Nephron (organoid): Measurements from ENCODE around the gene GLI3.

Experiments
- H3K27ac Mint-ChIP-seq, 3 experiments: 2 replicates each; pipeline ENCODE4 v1.8.0; 2020; ENCODE audit warnings: mixed read lengths in 3 of 3, mild to moderate bottlenecking in 2 of 3, moderate library complexity in 1 of 3
- H3K27me3 Mint-ChIP-seq: 2 replicates; pipeline ENCODE4 v1.8.0; 2021; ENCODE audit warnings: low read depth, mild to moderate bottlenecking, moderate library complexity, mixed read lengths
- H3K36me3 Mint-ChIP-seq: 2 replicates; pipeline ENCODE4 v1.8.0; 2020; ENCODE audit warnings: low read depth, mixed read lengths
- H3K4me1 Mint-ChIP-seq: 2 replicates; pipeline ENCODE4 v1.8.0; 2020; ENCODE audit warnings: mixed read lengths
- H3K4me3 Mint-ChIP-seq, 3 experiments: 2 replicates each; pipeline ENCODE4 v1.8.0; 2020; ENCODE audit warnings: mild to moderate bottlenecking in 3 of 3, mixed read lengths in 3 of 3, moderate library complexity in 2 of 3
- H3K9me3 Mint-ChIP-seq: 2 replicates; pipeline ENCODE4 v1.8.0; 2020; ENCODE audit warnings: mixed read lengths
- TF ChIP-seq, protein P1 (sequence below), 3 experiments: fragments of 200-600 bp; sonication (generic); IDR thresholded peaks; one replicate each; pipeline ENCODE4 v1.5.0; 2021; ENCODE audit warnings: antibody characterized with exemption in 3 of 3; ENCODE audit not compliant: unreplicated experiment in 3 of 3

The GLI3 gene

DNA sequence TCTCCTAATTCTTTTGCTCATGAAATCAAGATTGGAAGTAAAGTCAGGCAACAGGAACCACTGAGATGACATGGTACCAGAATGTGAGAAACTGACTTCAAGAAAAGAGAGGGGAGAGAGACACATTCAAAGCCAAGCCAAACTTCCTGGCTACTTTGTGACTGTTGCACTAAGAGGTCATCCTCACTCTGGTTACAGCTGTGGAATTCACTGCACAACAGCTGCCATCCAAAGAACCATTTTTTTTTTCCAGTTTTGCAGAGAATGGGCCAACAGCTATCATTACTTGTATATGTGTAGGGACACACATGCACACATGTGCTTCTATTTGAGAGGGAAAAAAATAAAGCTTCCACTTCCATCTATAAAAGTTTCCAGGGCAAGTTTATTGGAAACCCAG lies 203.5 kb downstream of the GLI3 start:
- H3K27ac Mint-ChIP-seq, result no peak overlapping the region
- H3K4me1 Mint-ChIP-seq, result no peaks in the 10 kb centered on the region
- no peak overlapping the region for H3K4me3 Mint-ChIP-seq
- no peaks in the 10 kb centered on the region for H3K9me3 Mint-ChIP-seq
- peaks cover 66% of the 10 kb centered on the region for H3K36me3 Mint-ChIP-seq
- TF ChIP-seq, protein P1, sequence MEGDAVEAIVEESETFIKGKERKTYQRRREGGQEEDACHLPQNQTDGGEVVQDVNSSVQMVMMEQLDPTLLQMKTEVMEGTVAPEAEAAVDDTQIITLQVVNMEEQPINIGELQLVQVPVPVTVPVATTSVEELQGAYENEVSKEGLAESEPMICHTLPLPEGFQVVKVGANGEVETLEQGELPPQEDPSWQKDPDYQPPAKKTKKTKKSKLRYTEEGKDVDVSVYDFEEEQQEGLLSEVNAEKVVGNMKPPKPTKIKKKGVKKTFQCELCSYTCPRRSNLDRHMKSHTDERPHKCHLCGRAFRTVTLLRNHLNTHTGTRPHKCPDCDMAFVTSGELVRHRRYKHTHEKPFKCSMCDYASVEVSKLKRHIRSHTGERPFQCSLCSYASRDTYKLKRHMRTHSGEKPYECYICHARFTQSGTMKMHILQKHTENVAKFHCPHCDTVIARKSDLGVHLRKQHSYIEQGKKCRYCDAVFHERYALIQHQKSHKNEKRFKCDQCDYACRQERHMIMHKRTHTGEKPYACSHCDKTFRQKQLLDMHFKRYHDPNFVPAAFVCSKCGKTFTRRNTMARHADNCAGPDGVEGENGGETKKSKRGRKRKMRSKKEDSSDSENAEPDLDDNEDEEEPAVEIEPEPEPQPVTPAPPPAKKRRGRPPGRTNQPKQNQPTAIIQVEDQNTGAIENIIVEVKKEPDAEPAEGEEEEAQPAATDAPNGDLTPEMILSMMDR (IDR thresholded peaks at IDR 0.05; ENCODE audit: unreplicated experiment in 3 of 3), result no peak
- no peaks in the 10 kb centered on the region for H3K27me3 Mint-ChIP-seq

DNA sequence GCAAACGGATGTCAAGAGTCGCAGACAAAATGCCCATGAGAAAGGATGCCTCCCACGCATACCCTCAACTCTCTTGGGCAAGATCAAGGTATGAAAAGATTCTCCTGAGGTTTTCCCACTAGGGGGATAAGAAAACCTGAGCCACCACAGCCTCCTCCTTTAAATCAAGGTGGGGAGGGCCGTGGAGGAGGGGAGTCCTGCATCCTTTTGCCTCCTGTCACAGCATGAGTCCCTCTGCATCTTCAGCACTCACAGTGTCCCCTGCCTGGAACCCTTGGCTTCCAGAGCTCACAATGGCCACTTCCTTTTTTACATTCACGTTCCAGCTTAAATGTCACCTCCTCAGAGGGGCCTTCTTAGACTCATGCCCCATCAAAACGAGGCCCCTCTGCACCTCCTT lies 207.6 kb downstream of the GLI3 start:
- Mint-ChIP-seq H3K9me3 (no peaks in the 10 kb centered on the region), H3K36me3 (peaks cover 68% of the 10 kb centered on the region), H3K4me1 (peaks cover 5% of the 10 kb centered on the region), H3K4me3 (no peak overlapping the region), H3K27ac (no peak overlapping the region), H3K27me3 (no peaks in the 10 kb centered on the region)
- TF ChIP-seq, protein P1 (IDR thresholded peaks at IDR 0.05; ENCODE audit: unreplicated experiment in 3 of 3), result no peak

DNA sequence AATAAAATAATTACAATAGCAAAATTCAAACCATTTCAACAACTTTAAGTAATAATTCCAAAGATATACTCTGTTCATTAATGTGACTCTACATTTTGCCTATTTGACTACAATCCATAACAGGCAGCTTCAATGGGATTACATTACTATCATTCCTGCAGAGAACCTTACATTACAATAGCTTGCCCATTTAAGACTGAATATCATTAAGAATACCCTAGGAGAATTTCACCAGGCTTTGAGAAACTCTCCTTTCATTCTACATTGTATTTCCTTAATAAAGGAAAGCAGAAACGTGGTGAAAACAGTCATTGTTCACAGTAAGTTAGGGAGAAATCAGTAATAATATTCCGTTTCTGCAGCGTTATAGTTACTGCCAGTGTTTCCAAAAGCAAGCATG lies 209.5 kb downstream of the GLI3 start:
- peaks cover 23% of the 10 kb centered on the region for H3K4me1 Mint-ChIP-seq
- peaks cover 73% of the 10 kb centered on the region for H3K36me3 Mint-ChIP-seq
- H3K27ac Mint-ChIP-seq, result no peak overlapping the region
- no peaks in the 10 kb centered on the region for H3K9me3 Mint-ChIP-seq
- no peak overlapping the region for H3K4me3 Mint-ChIP-seq
- TF ChIP-seq, protein P1 (IDR thresholded peaks at IDR 0.05; ENCODE audit: unreplicated experiment in 3 of 3), result no peak
- H3K27me3 Mint-ChIP-seq, result no peaks in the 10 kb centered on the region

DNA sequence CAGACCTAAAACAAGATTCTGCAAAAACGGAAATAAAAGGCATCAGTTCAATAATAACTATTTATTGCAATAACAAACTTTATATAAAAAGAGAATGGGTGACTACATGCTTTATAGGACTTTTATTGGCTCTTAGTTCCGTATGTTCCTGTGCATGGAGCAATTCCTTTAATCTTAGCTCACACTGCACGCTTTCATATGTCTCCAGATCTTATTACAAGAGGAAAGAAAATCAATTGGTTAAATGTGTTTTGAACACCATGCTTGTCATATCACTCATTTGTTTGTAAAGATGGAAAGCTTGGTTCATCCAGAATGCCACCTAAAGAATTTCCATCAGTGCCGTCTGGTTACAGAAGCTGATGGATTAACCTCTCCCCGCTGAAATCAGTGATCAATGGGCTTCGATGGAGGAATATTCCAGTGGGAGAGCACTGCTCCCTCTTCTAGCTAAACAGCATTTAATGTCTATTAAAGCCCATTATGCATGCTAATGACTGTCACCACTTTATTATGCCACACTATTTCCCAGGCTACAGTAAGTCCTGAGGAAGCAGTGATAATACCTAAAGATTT lies 210.3 kb downstream of the GLI3 start:
- Mint-ChIP-seq H3K27ac (no peak overlapping the region), H3K4me3 (no peak overlapping the region), H3K4me1 (peaks cover 31% of the 10 kb centered on the region), H3K9me3 (no peaks in the 10 kb centered on the region), H3K27me3 (no peaks in the 10 kb centered on the region), H3K36me3 (peaks cover 80% of the 10 kb centered on the region)
- TF ChIP-seq, protein P1 (IDR thresholded peaks at IDR 0.05; ENCODE audit: unreplicated experiment in 3 of 3), result no peak

GRCh38 chr7:42025635-42026375 lies 211.2 kb downstream of the GLI3 start:
- H3K36me3 Mint-ChIP-seq, result peaks cover 76% of the 10 kb centered on the region
- no peaks in the 10 kb centered on the region for H3K27me3 Mint-ChIP-seq
- no peak overlapping the region for H3K4me3 Mint-ChIP-seq
- peaks cover 35% of the 10 kb centered on the region for H3K4me1 Mint-ChIP-seq
- peak overlapping the region in 2 of 3 experiments; percentile 35 to 39 for H3K27ac Mint-ChIP-seq
- TF ChIP-seq, protein P1 (IDR thresholded peaks at IDR 0.05; ENCODE audit: unreplicated experiment in 3 of 3), result no peak
- H3K9me3 Mint-ChIP-seq, result no peaks in the 10 kb centered on the region

DNA sequence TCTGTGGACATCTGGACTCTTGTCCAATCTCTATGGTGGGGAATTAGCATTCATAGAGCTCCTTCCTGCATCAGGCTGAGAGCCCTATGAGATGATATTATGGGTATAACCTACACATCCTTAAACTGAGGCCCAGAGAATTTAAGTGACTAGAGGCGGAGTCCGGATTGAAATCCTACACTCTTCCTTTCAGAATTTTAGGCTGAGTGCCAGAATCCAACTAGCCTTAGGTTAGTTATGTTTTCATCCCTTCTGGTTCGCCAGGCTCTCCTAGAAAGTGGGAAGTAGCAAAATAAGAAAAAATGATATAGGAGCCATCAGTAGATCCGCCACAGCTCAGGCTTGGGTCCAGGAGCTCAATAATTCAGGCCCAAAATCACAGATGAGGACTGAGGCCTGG lies 212.5 kb downstream of the GLI3 start:
- no peaks in the 10 kb centered on the region for H3K9me3 Mint-ChIP-seq
- TF ChIP-seq, protein P1 (IDR thresholded peaks at IDR 0.05; ENCODE audit: unreplicated experiment in 3 of 3), result no peak
- H3K4me1 Mint-ChIP-seq, result peaks cover 43% of the 10 kb centered on the region
- H3K4me3 Mint-ChIP-seq, result no peak overlapping the region
- H3K36me3 Mint-ChIP-seq, result peaks cover 67% of the 10 kb centered on the region
- H3K27ac Mint-ChIP-seq, result peak overlapping the region; percentile 75 to 81 (median 78)
- no peaks in the 10 kb centered on the region for H3K27me3 Mint-ChIP-seq
